GM13977 (cell line): ENCODE results near the gene B4GALNT1.
"Not testable (repeated sequence)": the region's sequence is repeated elsewhere in the genome, so short reads cannot be mapped to it uniquely, and the experiment has no call there.

Source experiments
- DNase-seq: peaks from one replicate; pipeline ENCODE4 v3.0.0; 2012; ENCODE audit warnings: low spot score
- in situ Hi-C: fragments of 300-500 bp; cut with MboI; formaldehyde crosslinking; loops from one replicate; pipeline ENCODE4 v1.12.0; 2022; ENCODE audit warnings: low sequenced_read_pairs, low pct_unique_long_range_greater_than_20kb, mixed read lengths, inconsistent platforms; ENCODE audit not compliant: unreplicated experiment
- TF ChIP-seq, protein P1 (sequence below): IDR thresholded peaks from 2 replicates; pipeline ENCODE4 v1.5.1; 2012; ENCODE audit warnings: mild to moderate bottlenecking, control low read depth; ENCODE audit not compliant: insufficient read depth; ENCODE audit errors: extremely low read depth, missing control alignments

The B4GALNT1 gene

DNA sequence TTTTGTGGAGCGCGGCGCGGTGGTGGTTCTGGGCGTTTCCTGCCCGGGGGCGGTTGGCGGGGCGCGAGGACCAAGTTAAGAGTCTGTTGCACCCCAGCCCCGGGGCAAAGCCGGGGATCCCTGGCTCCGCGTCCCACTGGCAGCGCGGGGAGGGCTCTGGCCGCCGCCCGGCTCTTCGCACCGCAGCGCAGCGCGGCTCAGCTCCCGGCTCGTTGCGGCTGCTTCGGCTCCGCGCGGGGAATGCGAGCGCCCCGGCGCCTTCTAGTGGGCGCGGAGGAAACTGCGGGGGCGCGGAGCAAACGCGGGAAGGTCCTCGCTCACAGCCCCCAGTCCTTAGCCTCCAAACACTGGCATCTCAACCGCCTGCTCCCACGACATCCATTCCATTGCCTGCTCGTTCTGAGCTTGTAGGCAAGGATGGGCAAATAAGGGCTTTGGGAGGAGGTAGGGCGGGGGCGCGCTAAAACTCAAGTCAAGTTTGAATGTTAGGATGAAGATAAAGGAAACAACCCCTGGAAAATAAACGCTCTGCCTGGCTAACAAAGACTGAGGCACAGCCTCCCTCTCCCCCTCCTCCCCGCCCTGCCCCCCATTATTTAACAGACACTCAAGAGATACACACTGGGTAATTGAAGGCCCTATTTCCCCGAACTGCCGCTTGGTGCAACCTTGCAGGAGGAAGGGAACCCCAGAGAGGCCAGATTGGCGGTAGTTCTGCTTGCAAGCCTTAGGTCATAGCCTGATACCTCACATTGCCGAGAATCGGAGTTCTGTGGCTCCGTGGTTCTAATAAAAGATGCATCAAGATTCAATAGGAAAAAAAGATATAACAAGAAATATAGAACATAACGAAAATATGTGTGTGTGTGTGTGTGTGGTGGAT lies at the start of gene B4GALNT1:
B4GALNT1 (minus strand) TSS at position 244 of the 883 bp plus-strand sequence. CDS start 1,069 bp downstream, outside the sequence.
- TF ChIP-seq, protein P1, sequence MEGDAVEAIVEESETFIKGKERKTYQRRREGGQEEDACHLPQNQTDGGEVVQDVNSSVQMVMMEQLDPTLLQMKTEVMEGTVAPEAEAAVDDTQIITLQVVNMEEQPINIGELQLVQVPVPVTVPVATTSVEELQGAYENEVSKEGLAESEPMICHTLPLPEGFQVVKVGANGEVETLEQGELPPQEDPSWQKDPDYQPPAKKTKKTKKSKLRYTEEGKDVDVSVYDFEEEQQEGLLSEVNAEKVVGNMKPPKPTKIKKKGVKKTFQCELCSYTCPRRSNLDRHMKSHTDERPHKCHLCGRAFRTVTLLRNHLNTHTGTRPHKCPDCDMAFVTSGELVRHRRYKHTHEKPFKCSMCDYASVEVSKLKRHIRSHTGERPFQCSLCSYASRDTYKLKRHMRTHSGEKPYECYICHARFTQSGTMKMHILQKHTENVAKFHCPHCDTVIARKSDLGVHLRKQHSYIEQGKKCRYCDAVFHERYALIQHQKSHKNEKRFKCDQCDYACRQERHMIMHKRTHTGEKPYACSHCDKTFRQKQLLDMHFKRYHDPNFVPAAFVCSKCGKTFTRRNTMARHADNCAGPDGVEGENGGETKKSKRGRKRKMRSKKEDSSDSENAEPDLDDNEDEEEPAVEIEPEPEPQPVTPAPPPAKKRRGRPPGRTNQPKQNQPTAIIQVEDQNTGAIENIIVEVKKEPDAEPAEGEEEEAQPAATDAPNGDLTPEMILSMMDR, result peak; percentile 92
- peak; percentile 84 for DNase-seq
- in situ Hi-C loops, result no loop called here

DNA sequence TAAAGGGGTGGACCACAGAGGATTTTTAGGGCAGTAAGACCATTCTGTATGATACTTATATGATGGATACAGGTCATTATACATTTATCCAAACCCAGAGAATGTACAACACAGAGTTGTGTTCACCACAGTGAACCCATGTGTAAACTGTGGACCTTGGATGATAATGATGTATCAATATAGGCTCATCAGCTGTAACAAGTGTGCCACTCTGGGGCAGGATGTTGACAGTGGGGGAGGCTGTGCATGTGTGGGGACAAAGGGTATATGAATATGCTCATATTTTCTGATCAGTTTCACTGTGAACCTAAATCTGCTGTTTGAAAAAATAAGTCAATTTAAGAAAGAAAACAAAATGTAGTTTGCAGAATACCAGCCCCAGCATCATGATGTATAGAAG lies 46.7 kb upstream of the B4GALNT1 start:
- TF ChIP-seq, protein P1, result no peak
- in situ Hi-C loops, result no loop called here
- DNase-seq, result no peak

DNA sequence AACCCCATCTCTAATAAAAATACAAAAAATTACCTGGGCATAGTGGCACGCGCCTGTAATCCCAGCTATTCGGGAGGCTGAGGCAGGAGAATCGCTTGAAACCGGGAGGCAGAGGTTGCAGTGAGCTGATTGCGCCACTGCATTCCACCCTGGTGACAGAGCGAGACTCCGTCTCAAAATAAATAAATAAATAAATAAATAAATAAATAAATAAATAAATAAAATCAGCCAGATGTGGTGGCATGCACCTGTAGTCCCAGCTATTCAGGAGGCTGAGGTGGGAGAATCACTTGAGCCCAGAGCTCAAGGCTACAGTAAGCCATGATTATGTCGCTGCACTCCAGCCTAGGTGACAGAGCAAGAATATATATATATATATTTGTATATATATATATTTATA lies 44.9 kb upstream of the B4GALNT1 start:
- DNase-seq, in situ Hi-C loops: not testable (repeated sequence)

DNA sequence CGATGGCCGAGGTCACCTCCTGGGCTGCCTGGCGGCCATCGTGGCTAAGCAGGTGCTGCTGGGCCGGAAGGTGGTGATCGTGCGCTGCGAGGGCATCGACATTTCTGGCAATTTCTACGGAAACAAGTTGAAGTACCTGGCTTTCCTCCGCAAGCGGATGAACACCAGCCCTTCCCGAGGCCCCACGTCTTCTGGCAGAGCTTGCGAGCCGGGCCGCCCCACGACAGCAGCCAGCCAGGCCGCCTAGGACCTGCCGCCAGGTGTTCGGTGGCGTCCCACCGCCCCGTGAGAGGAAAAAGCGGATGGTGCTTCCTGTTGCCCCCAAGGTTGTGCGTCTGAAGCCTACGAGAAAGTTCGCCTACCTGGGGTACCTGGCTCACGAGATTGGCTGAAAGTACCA lies 41.7 kb upstream of the B4GALNT1 start:
- in situ Hi-C loops, result no loop called here
- TF ChIP-seq, protein P1, result no peak
- no peak for DNase-seq

DNA sequence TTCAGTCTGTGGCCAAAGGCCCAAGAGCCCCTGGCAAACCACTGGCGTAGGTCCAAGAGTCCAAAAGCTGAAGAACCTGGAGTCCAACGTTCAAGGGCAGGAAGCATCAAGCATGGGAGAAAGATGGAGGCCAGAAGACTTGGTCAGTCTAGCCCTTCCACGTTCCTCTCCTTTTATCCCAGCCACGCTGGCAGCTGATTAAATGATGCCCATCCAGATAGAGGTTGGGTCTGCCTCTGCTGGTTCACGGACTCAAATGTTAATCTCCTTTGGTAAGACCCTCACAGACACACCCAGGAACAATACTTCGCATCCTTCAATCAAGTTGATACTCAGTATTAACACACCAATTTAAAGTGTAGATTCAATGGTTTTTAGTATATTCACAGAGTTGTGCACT lies 39.8 kb upstream of the B4GALNT1 start:
- TF ChIP-seq, protein P1, result no peak
- in situ Hi-C loops, result no loop called here
- no peak for DNase-seq

DNA sequence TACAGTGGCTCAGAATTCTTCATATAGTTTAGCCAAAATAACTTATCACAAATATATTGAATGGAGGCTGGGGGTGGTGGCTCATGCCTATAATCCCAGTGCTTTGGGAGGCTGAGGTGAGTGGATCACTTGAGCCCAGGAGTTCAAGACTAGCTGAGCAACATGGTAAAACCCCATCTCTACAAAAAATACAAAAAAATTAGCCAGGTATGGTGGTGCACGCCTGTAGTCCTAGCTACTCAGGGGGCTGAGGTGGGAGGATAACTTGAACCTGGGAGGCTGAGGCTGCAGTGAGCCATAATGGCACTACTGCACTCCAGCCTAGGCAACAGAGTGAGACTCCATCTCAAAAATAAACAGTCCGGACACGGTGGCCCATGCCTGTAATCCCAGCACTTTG lies 38.8 kb upstream of the B4GALNT1 start:
- DNase-seq, in situ Hi-C loops: not testable (repeated sequence)

DNA sequence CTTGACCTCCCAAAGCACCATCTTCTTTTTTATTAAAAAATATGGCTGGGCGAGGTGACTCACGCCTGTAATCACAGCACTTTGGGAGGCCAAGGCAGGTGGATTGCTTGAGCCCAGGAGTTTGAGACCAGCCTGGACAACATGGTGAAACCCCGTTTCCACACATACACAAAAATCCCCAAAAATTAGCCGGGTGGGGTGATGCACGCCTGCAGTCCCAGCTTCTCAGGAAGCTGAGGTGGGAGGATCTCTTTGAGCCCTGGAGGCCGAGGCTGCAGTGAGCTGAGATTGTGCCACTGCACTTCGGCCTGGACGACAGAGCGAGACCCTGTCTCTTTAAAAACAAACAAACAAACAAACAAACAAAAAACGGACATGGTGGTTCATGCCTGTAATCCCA lies 36.7 kb upstream of the B4GALNT1 start:
- in situ Hi-C loops, result not testable (repeated sequence)

DNA sequence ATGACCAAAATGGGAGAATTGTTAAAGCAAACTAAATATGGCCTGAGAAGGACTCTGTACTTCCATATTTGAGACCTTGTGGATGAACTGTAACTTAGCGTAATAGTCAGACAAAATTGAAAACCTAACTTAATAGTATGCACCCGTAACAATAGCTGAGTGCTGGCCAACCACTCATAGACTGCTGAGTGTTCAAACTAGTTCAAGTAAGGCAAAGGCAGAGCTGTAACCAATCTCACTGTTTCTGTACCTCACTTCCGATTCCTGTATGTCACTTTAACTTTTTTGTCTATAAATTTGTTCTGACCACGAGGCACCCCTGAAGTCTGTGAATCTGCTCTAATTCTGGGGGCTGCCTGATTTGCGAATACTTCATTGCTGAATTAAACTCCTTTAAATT lies 33.9 kb upstream of the B4GALNT1 start:
- in situ Hi-C loops, result no loop called here

More for the DNA sequence above, 36.7 kb upstream of the B4GALNT1 start:
- not testable (repeated sequence) for DNase-seq

DNA sequence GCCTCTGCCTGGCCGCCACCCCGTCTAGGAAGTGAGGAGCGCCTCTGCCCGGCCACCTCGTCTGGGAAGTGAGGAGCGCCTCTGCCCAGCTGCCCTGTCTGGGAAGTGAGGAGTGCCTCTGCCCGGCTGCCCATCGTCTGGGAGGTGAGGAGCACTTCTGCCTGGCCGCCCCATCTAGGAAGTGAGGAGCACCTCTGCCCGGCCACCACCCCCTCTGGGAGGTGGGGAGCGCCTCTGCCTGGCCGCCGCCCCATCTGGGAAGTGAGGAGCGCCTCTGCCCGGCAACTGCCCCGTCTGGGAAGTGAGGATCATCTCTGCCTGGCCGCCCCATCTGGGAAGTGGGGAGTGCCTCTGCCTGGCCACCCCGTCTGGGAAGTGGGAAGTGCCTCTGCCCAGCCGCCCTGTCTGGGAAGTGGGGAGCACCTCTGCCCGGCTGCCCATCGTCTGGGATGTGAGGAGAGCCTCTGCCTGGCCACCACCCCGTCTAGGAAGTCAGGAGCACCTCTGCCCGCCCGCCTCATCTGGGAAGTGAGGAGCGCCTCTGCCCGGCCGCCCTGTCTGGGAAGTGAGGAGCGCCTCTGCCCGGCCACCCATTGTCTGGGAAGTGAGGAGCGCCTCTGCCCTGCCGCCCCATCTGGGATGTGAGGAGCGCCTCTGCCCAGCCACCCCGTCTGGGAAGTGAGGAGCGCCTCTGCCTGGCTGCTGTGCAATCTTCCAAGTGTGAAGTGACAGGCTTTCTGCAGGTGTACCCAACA lies 32.2 kb upstream of the B4GALNT1 start:
- in situ Hi-C loops, DNase-seq: not testable (repeated sequence)

More for the DNA sequence above, 33.9 kb upstream of the B4GALNT1 start:
- TF ChIP-seq, protein P1, result no peak
- DNase-seq, result no peak
